GM18511 (cell line): ENCODE data around the gene ZNF384.
A peak's percentile ranks its signal among the peaks of the same experiment; 100 is the strongest.
"Not testable (repeated sequence)": the region's sequence is repeated elsewhere in the genome, so short reads cannot be mapped to it uniquely, and the experiment has no call there.

ENCODE experiments used
- ATAC-seq: cut with Tn5 transposase; IDR thresholded peaks from one replicate; pipeline ENCODE4 v1.9.1; 2021; ENCODE audit warnings: mild to moderate bottlenecking, moderate library complexity; ENCODE audit not compliant: unreplicated experiment

Gene ZNF384

DNA sequence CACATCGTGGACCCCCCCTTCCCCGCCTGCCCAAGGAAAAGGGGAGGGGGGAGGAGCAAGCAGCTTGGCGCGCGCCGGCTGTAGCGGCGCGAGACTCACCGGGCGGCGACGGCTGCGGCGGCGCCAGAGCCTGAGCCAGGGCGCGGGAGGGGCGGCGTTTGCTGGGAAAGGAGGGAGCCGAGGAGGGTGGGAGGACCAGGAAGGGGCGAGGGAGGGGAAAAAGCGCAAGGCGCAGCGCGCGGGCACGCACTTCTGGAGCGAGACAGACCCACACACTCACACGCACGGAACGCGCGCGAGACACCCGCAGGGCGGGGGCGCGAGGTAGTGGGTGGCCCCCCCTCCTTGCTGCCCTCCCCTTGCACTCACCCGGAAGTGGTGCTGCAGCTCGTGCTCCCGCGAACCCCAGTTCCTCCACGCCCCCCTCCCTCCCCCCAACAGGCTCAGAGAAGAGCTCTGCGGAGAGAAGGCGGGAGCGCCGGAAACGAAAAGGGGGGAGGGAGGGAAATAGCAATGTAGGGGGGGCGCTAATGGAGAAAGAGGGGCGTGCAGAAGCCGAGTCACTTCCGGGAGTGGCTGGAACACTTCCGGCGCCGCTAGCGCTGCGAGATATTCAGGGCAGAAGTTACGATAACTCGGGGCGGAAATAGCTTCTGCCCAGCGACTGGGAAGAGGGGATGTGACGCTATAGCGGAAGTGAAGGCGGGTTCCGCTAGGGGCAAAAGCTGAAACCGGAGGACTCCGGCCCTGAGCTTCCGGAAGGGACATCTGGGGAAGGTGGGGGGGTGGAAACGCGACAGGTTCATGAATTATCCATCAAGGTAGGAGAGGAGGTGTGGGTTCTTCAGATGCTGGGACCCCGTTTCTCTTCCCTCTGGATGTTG, at the start of gene ZNF384:
Gene ZNF384 (minus strand): TSS at position 377 of the 884 bp plus-strand sequence. CDS start 9,855 bp downstream, outside the sequence.
- peak; percentile 87 for ATAC-seq

DNA sequence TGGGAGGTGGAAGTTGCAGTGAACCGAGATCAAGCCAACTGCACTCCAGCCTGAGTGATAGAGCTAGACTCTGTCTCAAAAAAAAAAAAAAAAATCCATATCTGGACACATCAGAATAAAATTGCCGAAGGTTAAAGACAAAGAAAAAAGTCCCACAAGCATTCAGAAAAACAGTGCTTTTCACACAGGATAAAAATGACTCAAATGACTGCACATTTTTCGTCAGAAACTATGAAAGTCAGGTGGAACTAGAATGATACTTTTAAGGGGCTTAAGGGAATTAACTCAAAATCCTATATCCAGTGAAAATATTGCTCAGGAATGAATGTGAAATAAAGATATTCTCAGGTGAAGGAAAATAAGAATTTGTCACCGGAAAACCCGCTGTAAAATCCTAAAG, 47.6 kb upstream of the ZNF384 start:
- ATAC-seq: no peak

DNA sequence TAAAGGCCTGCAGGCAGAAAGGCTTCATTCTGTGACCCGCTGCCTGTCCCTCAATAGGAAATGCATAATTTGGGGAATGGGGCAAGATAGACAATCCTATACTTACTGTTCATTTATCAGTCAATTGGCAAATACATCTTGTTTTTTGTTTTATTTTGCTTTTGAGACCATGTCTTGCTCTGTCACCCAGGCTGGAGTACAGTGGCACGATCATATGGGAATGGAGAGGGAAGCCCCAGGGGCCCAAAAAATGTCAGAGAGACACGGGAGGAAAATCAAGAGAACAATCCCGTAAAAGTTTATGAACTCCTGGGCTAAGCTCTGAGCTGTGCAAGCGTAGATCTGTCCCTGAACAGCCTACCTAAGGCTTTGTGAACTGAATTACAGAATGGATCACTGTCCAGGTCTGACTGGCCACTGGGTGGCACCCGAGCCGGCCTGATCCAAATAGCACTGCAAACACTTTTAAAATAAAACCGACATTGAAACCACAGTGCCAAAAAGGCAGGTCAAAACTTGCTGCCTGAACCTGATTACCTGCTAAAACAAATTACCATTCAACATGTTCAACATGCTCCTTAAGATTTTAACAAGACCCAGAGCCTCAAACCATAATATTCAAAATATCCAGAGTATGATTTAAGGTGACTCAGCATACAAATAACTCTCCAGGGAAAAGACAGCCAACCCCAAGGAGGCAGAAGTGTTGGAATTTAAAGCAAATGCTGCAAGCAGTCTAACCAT, 46.4 kb upstream of the ZNF384 start:
- ATAC-seq: no peak

DNA sequence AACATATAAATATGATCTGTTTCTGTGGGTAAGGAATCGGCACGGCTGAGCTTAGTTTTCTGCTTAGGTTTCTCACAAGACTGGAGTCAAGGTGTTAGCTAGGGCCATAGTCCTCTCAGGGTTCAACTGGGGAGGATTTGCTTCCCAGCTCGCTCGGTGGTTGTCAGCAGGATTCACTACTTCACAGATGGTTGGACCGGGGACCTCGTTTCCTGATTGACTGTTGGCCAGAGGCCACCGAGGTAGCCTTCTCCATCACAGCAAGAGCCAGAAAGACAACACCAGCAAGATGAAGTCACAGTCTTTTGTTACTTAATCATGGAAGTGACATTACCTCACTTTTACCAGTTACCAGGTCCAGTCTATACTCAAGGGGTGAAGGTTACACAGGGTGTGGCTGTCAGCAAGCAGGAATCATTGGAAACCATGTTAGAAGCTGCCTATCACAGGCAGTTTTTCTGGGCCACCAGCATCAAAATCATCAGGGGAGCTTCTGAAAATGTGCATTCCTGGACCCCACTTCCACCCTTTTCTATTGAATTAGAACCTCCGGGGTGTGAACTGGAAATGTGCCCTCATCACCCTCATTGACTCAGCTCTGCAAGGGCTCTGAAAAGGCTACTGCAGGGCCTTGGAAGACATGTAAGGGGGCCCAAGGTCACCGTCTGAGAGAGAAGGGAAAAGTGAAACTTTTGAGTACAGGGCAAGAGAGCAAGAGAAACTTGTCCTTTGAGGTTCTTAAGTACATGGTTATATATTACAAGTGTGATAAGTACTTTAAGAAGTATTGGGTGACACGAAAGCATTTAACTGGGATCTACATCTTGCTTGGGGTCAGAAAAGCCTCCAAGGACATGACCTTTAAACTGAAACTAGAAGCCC, 45.6 kb upstream of the ZNF384 start:
- ATAC-seq: no peak

DNA sequence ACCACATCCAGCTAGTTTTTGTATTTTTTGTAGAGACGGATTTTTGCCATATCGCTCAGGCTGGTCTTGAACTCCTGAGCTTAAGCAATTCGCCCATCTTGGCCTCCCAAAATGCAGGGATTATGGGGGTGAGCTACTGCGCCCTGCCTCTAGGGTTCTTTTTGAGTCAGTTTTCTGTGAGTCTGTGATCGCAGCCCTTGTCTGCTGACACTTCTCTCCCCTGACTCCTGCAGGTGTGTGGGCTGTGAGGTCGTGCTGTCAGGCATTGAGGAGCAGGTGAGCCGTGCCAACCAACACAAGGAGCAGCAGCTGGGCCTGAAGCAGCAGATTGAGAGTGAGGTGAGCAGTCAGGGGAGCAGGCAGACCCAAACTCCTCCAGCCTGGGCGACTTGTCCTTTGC, 41.0 kb upstream of the ZNF384 start:
- no peak for ATAC-seq

DNA sequence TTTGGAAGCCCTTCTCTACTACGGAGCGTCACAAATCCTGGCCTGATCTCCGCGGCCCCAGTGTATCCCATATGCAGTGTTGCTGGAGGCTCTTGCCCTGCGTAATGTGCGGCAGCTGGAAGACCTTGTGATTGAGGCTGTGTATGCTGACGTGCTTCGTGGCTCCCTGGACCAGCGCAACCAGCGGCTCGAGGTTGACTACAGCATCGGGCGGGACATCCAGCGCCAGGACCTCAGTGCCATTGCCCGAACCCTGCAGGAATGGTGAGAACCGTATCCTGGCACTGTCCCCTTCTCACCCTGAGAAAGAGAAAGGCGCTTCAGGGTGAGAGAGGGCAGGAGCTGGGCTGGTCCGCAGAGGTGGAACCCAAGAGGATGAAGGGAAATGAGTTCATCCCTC, 40.0 kb upstream of the ZNF384 start:
- no peak for ATAC-seq

DNA sequence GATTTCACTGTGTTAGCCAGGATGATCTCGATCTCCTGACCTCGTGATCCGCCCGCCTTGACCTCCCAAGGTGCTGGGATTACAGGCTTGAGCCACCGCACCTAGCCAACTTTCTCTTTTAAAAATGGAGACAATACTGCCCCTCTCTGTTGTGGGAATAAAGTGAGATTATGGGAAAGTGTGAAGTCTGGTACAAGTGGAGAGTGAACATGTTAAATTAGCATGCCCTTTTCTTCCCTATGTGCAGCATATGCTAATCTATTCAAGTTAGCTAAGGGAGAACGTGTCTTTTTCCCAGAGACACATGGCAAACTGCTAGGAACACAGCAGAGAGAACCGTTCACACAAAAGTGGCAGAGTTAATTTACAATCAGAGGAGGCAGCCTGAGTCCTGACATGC, 36.2 kb upstream of the ZNF384 start:
- no peak for ATAC-seq

DNA sequence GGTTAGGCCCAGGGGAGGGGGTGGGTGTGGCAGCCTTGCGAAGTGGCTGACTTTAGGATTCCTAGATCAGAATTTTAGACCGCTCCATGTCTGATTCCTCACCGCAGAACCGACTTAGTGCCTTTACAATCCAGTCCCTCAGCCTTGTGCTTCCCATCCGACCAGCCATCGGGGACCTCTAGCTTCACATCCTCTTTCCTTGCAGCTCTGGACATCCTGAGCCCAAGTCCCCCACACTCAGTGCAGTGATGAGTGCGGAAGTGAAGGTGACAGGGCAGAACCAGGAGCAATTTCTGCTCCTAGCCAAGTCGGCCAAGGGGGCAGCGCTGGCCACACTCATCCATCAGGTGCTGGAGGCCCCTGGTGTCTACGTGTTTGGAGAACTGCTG, 35.2 kb upstream of the ZNF384 start:
- ATAC-seq: peak; percentile 40

DNA sequence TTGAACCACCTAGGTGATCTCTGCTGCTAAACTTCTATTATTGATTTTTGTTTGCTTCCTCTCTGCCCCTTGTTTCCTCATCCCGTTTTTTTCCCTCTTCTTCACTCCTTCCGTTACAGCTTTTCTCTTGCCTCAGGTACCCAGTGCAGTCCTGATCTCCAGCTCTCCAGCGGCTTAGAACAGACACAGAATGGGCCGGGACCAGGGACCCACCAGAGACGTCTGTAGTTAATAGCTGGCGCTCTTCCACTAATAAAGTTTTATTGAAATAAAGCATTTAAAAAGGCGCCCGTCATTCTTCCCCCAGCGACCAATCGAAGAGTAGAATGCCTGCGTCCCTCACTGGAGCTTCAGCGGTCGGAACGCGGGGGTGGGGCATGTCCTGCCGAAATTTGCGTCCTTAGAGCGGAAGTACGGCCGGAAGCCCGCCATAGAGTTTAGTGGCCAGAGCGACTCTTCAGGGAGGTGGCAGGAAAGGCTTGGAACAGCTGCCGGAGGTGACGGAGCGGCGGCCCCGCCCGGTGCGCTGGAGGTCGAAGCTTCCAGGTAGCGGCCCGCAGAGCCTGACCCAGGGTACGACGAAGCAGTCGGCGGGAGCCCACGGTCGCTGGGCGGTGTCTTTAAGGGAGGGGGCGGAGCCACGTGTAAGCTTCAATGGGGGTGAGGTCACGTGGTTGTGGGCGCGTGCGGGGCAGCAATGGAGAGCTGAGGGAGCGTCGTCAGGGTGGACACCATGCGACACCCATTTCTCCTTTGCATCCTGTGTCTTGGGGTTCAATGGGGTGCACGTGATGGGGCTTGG, 34.6 kb upstream of the ZNF384 start, which contains the start of gene COPS7A:
Gene COPS7A (plus strand): TSS at position 440 of the 802 bp plus-strand sequence. CDS start 611 bp downstream, outside the sequence.
- ATAC-seq: peak; percentile 95

DNA sequence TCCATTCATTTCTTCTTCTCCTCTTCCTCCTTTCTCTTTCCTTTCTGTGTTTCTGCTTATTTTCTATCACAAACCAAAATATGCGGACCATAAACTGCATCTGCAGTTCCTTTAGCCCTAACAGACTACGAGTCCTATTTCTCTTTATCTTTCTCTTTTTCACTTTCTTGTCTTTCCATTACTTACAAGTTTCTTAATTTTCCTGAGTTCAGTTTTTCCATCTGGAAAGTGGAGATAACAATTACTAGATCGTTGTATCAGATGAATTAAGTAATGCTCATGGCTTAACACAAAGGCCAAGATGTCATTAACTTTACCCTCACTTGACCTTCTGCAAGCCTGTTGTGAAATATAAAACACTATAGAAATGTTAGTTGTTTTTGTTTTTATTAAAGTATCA, 33.7 kb upstream of the ZNF384 start:
- no peak for ATAC-seq

DNA sequence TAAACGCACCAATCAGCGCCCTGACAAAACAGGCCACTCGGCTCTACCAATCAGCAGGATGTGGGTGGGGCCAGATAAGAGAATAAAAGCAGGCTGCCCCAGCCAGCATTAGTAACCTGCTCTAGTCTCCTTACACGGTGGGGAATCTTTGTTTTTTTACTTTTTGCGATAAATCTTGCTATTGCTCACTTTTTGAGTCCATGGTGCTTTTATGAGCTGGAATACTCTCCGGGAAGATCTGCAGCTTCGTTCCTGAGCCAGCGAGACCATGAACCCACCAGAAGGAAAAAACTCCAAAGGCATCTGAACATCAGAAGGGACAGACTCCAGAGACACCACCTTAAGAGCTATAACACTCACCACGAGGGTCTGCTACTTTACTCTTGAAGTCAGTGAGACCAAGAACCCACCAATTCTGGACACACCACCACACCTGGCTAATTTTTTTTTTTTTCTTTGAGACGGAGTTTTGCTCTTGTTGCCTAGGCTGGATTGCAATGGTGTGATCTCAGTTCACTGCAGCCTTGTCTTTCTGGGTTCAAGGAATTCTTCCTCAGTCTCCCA, 27.8 kb upstream of the ZNF384 start:
- ATAC-seq: no peak

DNA sequence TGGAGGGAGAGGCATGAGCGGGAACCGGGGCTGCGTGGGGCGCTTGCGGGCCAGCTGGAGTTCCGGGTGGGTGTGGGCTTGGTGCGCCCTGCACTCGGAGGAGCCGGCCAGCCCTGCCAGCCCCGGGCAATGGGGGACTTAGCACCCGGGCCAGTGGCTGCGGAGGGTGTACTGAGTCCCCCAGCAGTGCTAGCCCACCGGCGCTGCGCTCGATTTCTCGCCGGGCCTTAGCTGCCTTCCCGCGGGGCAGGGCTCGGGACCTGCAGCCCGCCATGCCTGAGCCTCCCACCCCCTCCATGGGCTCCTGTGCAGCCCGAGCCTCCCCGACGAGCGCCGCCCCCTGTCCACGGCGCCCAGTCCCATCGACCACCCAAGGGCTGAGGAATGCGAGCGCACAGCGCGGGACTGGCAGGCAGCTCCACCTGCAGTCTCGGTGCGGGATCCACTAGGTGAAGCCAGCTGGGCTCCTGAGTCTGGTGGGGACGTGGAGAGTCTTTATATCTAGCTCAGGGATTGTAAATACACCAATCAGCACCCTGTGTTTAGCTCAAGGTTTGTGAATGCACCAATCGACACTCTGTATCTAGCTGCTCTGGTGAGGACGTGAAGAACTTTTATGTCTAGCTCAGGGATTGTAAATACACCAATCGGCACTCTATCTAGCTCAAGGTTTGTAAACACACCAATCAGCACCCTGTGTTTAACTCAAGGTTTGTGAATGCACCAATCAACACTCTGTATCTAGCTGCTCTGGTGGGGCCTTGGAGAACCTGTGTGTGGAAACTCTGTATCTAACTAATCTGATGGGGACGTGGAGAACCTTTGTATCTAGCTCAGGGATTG, 27.1 kb upstream of the ZNF384 start:
- ATAC-seq: not testable (repeated sequence)

DNA sequence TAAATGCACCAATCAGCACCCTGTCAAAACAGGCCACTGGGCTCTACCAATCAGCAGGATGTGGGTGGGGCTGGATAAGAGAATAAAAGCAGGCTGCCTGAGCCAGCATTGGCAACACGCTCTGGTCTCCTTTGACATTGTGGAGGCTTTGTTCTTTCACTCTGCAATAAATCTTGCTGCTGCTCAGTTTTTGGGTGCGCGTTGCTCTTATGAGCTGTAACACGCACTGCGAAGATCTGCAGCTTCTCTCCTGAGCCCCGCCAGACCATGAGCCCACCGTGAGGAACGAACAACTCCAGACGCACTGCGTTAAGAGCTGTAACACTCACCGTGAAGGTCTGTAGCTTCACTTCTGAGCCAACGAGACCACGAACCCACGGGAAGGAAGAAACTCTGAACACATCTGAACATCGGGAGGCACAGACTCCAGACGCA, 19.8 kb upstream of the ZNF384 start:
- no peak for ATAC-seq

DNA sequence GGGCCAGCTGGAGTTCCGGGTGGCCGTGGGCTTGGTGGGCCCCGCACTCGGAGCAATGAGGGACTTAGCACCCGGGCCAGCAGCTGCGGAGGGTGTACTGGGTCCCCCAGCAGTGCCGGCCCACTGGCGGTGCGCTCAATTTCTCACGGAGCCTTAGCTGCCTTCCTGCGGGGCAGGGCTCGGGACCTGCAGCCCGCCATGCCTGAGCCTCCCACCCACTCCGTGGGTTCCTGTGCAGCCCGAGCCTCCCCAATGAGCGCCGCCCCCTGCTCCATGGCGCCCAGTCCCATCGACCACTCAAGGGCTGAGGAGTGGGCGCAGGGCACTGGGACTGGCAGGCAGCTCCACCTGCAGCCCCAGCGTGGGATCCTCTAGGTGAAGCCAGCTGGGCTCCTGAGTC, 19.2 kb upstream of the ZNF384 start:
- ATAC-seq: not testable (repeated sequence)

DNA sequence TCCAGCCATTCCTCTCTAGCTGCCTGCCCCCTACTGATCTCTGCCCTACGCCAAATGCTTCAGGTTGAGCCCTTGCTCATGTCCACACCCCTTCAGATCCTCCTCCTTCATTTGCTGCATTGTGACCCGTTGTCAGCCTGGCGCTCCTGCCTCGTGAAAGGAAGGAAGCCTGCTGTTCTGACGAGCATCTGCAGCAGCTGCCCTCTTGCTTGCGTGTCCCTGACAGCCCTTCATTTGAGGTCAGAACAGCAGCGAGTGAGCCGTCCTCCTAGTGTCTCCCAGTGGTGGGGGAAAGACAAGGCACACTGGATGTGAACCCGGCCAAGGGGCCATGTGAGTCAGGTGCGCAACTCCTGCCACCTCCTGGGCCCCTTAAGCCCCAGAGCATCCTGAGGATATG, 14.5 kb upstream of the ZNF384 start:
- no peak for ATAC-seq

DNA sequence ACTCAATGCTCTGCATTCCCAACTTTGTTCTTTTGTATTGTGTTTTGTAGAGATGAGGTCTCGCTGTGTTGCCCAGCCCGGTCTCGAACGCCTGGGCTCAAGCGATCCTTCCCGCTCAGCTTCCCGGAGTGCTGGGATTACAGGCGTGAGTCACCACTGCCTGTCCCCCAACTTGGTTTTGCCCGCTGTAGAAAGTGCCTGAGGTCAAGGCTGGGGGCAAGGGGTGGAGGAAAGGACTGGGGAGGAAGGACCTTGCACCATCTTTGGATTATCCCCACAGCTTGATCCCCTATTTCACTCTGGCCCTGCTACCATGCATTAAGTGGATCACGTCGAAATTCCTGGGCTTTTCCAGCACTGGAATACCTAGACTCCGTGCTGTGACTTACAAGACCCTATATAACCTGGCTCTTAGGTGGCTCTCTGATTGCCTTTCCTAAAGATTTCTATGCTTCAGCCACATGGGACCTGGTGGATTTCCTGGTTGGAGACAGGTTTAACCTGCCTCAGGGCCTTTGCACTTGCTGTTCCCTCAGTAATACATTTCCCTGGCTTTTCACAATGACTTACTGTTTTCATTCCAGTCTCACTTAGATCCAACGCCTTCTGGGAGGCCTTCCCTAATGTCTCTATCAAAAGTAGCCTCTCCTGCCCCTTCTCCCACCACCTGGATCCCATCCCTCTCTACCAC, 12.0 kb upstream of the ZNF384 start:
- no peak for ATAC-seq

DNA sequence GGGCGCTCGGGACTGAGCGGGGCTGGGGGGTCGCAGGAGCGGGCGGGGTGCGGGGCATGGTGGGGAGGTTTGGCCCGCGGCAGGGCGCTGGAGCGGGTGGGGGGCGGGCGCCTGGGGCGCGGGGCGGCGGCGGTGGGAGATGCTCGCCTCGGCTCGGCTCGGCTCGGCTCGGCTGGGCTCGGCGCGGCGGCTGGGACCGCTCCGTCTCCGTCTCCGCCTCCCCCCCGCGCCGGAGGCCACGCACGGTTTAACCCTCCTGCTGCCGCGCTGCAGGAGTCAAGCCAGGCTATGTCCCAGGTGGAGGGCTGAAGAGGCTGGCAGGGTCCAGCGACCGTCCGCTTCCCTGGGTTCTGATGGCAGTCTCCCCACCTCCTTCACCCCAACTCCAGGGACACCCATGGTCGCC, 11.5 kb upstream of the ZNF384 start, which contains the start of gene PIANP:
Gene PIANP (minus strand): TSS at position 170 of the 406 bp plus-strand sequence. CDS start 2,754 bp downstream, outside the sequence.
- ATAC-seq: no peak

DNA sequence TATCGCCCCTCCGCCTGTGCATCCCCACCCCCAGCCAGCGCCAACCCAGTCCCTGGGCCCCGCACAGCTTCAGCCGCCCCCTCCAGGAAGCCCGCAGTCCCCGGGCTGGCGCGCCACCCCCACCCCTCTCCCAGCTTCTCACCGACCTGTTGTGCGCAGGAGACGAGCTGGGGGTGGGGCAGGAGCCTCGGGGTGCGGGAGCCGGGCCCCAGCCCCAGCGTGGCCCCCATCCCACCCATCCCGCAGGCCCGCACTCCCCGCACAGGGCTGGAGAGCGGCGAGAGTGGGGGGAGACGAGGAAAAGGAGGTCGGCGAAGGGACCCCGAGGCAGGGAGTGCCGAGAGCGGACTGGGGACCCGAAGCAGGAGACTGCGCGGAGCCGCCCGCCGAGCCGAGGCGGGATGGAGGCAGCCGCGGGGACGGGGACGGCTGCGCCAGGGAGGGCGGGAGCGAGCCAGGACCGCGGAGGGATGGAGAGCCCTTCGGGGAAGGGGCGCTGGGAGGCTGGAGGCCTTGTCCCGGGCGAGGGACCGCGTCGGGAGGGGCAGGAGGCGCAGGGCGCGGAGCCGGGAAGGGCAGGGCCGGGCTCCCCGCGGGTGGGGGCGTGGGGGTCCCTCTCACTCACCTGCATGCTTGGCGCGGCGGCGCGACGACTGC, 10.9 kb upstream of the ZNF384 start:
- no peak for ATAC-seq
